SH-SY5Y (cell line): ENCODE data around the gene LCN15.

Experiments
- GATA2 ChIP-seq: IDR thresholded peaks from 2 replicates; pipeline ENCODE4 v1.6.1; 2011; ENCODE audit warnings: mild to moderate bottlenecking, low read depth, low read length
- GATA3 ChIP-seq: IDR thresholded peaks from 2 replicates; pipeline ENCODE4 v1.6.1; 2011; ENCODE audit warnings: low read depth, mild to moderate bottlenecking, low read length, moderate library complexity

LCN15 gene

GRCh38 chr9:136798708-136799078, 34.4 kb upstream of the LCN15 start:
- TF ChIP-seq GATA2: no peak
- no peak for TF ChIP-seq GATA3

- TF ChIP-seq GATA2: no peak
- no peak for TF ChIP-seq GATA3
Measured at GRCh38 chr9:136796238-136796774, 32.0 kb upstream of the LCN15 start, which contains the start of gene CCDC183. Gene CCDC183, plus strand, starts transcription at chr9:136796338. Its CDS starts 60 bp downstream, at chr9:136796398.

- TF ChIP-seq GATA3 (no peak), GATA2 (no peak)
Measured at GRCh38 chr9:136795000-136795348, 30.7 kb upstream of the LCN15 start.

GRCh38 chr9:136794281-136794999, 30.1 kb upstream of the LCN15 start:
- TF ChIP-seq GATA2 (no peak), GATA3 (no peak)

GRCh38 chr9:136793086-136793946, 29.0 kb upstream of the LCN15 start:
- no peak for TF ChIP-seq GATA3
- TF ChIP-seq GATA2: no peak

GRCh38 chr9:136792321-136793085, 28.2 kb upstream of the LCN15 start:
- TF ChIP-seq GATA2 (no peak), GATA3 (no peak)

GRCh38 chr9:136791516-136792276, 27.4 kb upstream of the LCN15 start:
- TF ChIP-seq GATA3 (no peak), GATA2 (no peak)

- TF ChIP-seq GATA2: no peak
- TF ChIP-seq GATA3: no peak
Measured at GRCh38 chr9:136790640-136791515, 26.6 kb upstream of the LCN15 start, which contains the start of gene TMEM141. Gene TMEM141, plus strand, starts transcription at chr9:136791344. Its CDS starts 27 bp downstream, at chr9:136791371.

GRCh38 chr9:136789523-136789937, 25.2 kb upstream of the LCN15 start:
- TF ChIP-seq GATA2 (no peak), GATA3 (no peak)

- TF ChIP-seq GATA3: no peak
- no peak for TF ChIP-seq GATA2
Measured at GRCh38 chr9:136787690-136788400, 23.5 kb upstream of the LCN15 start.

- TF ChIP-seq GATA2: no peak
- no peak for TF ChIP-seq GATA3
Measured at GRCh38 chr9:136786451-136786850, 22.1 kb upstream of the LCN15 start.

GRCh38 chr9:136784997-136785361, 20.7 kb upstream of the LCN15 start:
- TF ChIP-seq GATA3 (no peak), GATA2 (no peak)
